HG03066 (cell line): ENCODE data around the gene PCNX3.

Source experiments
- ATAC-seq: cut with Tn5 transposase; IDR thresholded peaks from one replicate; pipeline ENCODE4 v1.9.1; 2021; ENCODE audit warnings: low read depth; ENCODE audit not compliant: unreplicated experiment

PCNX3 gene

DNA sequence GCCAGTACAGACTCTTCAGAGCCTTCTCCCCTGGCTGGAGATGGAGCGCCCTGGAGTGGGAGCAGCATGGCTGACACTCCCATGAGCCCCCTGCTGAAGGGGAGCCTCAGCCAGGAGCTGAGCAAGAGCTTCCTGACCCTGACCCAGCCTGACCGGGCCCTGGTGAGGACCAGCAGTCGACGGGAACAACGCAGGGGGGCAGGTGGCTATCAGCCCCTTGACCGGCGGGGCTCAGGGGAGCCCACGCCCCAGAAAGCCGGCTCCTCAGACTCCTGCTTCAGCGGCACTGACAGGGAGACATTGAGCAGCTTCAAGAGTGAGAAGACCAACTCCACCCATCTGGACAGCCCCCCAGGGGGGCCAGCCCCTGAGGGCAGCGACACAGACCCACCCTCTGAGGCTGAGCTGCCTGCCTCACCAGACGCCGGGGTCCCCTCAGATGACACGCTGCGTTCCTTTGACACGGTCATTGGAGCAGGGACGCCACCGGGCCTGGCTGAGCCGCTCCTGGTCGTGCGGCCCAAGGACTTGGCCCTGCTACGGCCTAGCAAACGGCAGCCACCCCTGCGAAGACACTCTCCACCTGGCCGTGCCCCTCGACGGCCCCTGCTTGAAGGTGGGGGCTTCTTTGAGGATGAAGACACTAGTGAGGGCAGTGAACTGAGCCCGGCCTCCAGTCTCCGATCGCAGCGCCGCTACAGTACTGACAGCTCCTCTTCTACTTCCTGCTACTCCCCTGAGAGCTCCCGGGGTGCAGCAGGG is 2.6 kb downstream of the PCNX3 start:
- ATAC-seq: no peak

GRCh38 chr11:65618763-65619162 is 3.2 kb downstream of the PCNX3 start:
- ATAC-seq: no peak

DNA sequence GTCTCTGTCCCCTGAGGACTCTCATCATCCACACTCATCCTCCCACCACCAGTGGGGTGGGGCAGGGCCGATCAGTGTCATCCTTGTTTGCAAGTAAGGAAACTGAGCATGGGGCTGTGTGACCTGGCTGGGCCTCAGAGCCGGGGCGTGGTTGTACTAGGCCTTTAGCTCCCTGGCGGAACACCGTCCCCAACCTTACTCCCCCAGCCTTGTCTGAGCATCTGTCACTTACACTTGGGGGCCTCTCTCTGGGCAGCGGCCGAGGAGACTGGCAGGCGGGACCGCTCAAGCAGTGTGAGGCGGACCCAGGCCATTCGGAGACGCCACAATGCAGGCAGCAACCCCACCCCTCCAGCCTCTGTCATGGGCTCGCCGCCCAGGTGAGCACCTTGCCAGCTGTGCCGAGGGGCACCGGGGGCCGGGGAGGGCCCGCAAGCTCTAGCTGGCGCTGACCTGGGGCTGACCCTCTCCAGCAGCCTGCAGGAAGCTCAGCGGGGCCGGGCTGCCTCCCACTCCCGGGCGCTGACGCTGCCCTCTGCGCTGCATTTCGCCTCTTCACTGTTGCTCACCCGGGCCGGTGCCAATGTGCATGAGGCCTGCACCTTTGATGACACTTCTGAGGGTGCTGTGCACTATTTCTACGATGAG is 3.8 kb downstream of the PCNX3 start:
- no peak for ATAC-seq

- ATAC-seq: no peak
Observed at GRCh38 chr11:65620666-65621065, 5.1 kb downstream of the PCNX3 start.

DNA sequence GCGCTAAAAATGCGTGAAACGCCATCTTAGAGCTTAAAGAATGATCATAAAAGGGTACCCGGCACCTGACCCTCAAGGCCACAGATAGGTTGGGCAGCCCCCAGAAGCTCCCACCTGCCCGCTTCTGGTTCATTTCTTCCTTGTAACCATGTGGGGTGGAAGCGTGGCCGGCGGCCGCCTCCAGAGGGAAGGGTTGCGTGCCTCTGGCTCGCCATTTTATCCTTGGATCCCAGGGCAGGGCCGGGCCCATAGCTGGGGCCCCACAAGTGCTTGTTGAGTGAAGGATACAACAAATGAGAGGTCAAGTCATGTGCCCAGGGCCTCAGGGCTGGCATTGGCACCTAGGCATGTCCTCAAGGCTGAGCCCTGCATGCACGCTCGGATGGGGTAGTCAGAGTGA is 5.9 kb downstream of the PCNX3 start:
- no peak for ATAC-seq

GRCh38 chr11:65622011-65622410 is 6.4 kb downstream of the PCNX3 start:
- ATAC-seq: no peak

- no peak for ATAC-seq
Observed at GRCh38 chr11:65623177-65623576, 7.6 kb downstream of the PCNX3 start.

- no peak for ATAC-seq
Observed at GRCh38 chr11:65623852-65624616, 8.5 kb downstream of the PCNX3 start.

GRCh38 chr11:65624931-65625627 is 9.5 kb downstream of the PCNX3 start:
- ATAC-seq: no peak

DNA sequence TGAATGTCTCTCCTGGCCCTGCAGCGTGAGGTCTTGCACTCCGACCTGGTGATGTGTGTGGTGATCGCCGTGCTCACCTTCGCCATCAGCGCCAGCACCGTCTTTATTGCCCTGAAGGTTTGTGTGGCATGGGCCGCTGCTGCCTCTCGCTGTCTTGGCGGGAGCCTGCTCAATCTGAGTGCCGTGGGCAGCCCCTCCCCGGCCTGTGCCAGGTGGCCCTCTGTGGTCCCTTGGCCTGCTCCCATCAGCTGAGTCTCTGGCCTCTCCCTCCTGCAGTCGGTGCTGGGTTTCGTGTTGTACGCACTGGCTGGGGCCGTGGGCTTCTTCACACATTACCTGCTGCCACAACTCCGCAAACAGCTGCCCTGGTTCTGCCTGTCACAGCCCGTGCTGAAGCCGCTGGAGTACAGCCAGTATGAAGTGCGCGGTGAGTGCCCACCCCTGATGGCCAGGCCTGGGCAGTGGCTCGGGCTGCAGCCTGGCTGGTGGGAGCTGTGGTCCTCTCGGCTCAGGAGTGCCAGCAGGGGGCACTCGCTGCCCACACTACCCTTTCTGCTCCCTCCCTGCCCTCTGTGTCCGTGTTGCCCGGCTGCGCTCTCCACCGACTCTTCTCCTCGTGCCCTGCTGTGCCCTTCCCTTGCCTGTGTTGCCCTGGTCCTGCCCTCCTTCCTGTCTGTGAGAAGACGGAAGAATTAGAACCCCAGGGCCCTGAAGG is 10.2 kb downstream of the PCNX3 start:
- no peak for ATAC-seq

DNA sequence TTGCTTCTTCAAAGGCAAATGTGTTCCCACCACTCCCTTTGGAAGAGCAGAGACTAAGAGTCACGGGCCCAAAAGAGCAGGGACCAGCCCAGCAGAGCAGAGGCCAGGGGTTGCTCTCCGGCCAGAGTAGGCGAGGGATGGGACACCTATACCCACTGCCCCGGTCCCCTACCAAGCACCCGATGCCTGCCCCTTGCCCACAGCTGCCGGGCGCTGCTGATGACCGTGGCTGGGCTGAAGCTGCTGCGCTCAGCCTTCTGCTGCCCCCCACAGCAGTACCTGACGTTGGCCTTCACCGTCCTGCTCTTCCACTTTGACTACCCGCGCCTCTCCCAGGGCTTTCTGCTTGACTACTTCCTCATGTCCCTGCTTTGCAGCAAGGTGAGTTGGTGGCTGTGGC is 11.6 kb downstream of the PCNX3 start:
- no peak for ATAC-seq

DNA sequence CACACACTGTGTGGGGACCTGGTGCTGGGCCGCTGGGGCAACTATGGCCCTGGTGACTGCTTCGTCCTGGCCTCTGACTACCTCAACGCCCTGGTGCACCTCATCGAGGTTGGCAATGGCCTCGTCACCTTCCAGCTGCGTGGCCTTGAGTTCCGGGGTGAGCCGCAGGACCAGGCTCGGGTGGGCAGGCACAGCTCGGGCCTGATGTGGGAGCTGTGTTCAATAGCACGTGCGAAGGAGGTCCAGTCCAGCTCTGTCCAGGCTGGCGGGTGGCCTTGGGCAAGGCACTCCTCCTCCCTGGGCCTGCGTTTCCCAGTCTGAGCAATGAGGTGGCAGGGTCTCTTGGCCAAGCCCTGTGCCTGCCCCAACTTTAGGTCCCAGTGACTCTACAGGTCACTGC is 14.0 kb downstream of the PCNX3 start:
- ATAC-seq: no peak

DNA sequence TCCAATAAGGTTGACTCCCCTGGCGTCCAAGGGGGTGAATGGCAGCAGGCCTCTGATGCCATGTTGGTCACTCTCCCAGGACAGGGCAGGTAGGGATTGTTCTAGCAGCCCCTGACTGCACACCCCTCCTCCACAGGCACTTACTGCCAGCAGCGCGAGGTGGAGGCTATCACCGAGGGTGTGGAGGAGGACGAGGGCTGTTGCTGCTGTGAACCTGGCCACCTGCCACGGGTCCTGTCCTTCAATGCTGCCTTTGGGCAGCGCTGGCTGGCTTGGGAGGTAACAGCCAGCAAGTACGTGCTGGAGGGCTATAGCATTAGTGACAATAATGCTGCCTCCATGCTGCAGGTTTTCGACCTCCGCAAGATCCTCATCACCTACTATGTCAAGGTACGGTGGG is 14.6 kb downstream of the PCNX3 start:
- ATAC-seq: no peak

GRCh38 chr11:65633390-65634108 is 18.0 kb downstream of the PCNX3 start:
- ATAC-seq: no peak

- ATAC-seq: no peak
Observed at GRCh38 chr11:65634109-65634436, 18.5 kb downstream of the PCNX3 start.

DNA sequence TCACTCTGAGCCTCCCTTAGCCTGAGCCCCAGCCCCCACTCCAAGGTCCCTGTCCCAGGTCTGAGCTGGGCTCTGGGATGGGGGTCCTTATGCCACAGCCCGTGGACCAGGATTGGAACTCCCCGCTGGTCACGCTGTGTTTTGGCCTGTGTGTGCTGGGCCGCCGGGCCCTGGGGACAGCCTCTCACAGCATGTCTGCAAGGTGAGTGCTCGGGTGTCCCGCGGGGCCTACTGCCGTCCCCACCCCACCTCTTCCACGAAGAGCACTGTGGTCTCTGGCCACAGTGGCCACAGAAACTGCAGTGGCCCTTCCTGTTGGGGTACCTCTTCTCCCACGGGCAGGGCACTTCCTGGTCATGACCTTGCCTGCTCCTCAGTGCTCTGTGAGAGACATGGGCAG is 18.9 kb downstream of the PCNX3 start:
- no peak for ATAC-seq

DNA sequence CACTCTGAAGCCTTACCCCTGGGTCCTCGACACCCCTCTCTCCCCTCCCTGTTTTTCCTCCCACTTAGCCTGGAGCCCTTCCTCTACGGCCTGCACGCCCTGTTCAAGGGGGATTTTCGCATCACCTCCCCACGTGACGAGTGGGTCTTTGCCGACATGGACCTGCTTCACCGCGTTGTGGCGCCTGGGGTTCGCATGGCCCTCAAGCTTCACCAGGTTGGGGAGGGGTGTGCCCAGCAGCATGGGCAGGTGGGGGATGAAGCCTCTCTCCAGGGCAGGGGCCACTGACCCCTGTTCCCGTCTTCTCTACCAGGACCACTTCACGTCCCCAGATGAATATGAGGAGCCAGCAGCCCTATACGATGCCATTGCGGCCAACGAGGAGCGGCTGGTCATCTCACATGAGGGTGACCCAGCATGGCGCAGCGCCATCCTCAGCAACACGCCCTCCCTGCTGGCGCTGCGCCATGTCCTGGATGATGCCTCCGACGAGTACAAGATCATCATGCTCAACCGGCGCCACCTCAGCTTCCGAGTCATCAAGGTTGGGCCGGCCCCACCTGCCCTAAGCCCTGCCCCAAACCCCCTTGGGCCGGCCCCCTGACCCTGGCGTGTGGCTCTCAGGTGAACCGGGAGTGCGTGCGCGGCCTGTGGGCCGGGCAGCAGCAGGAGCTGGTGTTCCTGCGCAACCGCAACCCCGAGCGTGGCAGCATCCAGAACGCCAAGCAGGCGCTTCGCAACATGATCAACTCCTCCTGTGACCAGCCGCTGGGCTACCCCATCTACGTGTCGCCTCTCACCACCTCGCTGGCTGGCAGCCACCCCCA is 19.5 kb downstream of the PCNX3 start:
- ATAC-seq: no peak

- ATAC-seq: no peak
Observed at GRCh38 chr11:65636108-65637031, 20.8 kb downstream of the PCNX3 start.
